ENCODE results near the gene ALDH8A1. TPM values are rescaled to one million over a fixed set of nuclear protein-coding genes. Genes with fewer than 3 reads are reported as not detected.
"Not testable (repeated sequence)": the region's sequence is repeated elsewhere in the genome, so short reads cannot be mapped to it uniquely, and the experiment has no call there.

ALDH8A1 gene
- total and polyA plus RNA-seq, 12 donors = 0.09 to 1.7 (median 0.24) TPM; not detected in 5

DNA sequence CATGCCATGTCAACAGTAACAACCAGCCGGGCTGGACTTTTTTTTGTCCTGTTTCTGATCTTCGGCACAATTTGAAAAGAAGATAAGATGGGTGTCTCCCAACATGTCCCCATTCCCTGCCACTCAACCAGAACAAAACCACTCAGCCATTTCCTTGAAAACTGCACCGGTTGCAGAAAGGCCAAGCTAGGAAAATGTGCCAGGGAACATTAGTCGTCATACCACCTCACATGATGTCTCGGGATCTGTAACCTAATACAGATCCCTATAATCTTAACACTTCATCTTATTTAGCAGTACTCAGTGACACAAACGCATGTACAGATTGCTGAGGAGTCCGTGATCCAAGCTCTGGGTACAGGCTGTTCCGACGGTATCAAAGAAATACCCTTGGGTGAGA, 46.5 kb downstream of the ALDH8A1 start:
- Histone ChIP-seq H3K4me1 (peaks cover 0 to 12% (median 0%) of the 10 kb centered on the region in 9 donors), H3K27me3 (no peaks in the 10 kb centered on the region), H3K36me3 (no peaks in the 10 kb centered on the region), H3K27ac (no peak overlapping the region), H3K9me3 (no peaks in the 10 kb centered on the region), H3K4me3 (no peak overlapping the region)
- intact Hi-C loops (cut with DNase I) = no loop called here
- DNase-seq = no peak
- ATAC-seq = peak in 2 of 8 donors; percentile 41
- WGBS, 2 donors = 67 to 88% methylated on average over 9 of the region's 9 CpGs
- TF ChIP-seq, protein P1, sequence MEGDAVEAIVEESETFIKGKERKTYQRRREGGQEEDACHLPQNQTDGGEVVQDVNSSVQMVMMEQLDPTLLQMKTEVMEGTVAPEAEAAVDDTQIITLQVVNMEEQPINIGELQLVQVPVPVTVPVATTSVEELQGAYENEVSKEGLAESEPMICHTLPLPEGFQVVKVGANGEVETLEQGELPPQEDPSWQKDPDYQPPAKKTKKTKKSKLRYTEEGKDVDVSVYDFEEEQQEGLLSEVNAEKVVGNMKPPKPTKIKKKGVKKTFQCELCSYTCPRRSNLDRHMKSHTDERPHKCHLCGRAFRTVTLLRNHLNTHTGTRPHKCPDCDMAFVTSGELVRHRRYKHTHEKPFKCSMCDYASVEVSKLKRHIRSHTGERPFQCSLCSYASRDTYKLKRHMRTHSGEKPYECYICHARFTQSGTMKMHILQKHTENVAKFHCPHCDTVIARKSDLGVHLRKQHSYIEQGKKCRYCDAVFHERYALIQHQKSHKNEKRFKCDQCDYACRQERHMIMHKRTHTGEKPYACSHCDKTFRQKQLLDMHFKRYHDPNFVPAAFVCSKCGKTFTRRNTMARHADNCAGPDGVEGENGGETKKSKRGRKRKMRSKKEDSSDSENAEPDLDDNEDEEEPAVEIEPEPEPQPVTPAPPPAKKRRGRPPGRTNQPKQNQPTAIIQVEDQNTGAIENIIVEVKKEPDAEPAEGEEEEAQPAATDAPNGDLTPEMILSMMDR (IDR thresholded peaks at IDR 0.05) = no peak

DNA sequence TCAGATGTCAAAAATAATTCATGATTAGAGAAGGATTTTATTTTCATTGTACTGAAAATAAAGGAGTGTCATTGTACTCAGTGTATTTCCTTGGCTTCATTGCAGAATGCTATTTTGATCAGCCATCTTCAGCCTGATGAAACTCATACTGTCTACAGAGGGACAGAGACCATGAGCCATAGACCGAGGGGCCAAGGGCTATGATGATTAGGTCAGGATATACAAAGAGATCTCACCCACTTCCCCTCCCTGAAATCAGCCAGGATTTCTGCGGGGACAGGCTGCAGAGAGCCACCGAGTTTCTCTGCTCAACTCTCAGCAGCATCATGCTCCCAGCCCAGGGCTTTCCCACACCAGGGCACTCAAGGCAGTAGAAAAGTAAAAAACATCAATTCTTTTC, 47.0 kb downstream of the ALDH8A1 start:
- Histone ChIP-seq H3K27ac (no peak overlapping the region), H3K4me1 (peaks cover 0 to 12% (median 0%) of the 10 kb centered on the region in 9 donors), H3K9me3 (no peaks in the 10 kb centered on the region), H3K27me3 (no peaks in the 10 kb centered on the region), H3K4me3 (no peak overlapping the region), H3K36me3 (no peaks in the 10 kb centered on the region)
- WGBS, 2 donors = 39 to 64% methylated on average over 3 of the region's 3 CpGs
- DNase-seq (no peak), ATAC-seq (peak in 1 of 8 donors; percentile 13)
- TF ChIP-seq, protein P1 (IDR thresholded peaks at IDR 0.05) = no peak
- intact Hi-C loops (cut with DNase I) = no loop called here

DNA sequence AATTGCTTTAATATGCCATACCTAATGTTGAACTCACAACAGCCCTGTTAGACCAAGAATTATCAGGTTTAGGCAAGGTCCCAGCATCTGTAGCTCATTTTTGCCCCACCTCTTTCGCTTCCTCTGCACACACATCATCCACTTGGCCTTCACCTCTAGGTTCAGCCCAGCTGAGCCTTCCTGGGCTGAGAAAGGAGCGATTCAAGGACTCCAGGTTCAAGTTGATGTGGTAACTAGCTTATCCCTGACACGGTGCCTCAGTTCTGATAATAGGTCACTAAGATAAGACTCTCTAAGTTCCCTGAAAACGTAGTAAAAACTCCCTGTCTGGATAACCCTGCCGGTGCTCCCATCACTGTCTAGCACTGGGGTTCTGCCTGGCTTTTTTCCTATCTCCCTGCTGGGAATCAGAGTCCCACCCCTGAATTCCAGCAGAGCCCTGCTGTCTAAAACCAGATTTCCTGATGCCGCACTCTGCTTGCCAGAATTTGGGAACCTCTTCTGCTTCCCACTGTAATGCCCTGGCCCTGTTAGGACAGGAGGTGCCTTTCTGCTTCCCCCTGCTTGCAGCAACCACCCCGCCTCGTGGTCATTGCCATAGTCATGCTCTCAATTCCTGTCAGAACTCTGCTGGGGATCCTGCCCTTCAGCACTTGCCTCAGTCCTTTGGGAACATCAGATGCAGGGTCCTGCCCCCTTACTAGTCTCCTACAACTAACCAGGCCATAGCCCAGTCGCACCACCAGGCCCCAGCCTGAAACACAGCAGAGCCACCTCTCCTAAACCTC, 47.6 kb downstream of the ALDH8A1 start:
- ATAC-seq (peak in 2 of 8 donors; percentile 25 to 48), DNase-seq (no peak)
- no peaks in the 10 kb centered on the region for H3K27me3 ChIP-seq
- intact Hi-C loops (cut with DNase I) = no loop called here
- H3K9me3 ChIP-seq = no peaks in the 10 kb centered on the region
- 58 to 64% methylated on average over 9 of the region's 9 CpGs for WGBS, 2 donors
- no peak overlapping the region for H3K4me3 ChIP-seq
- H3K36me3 ChIP-seq = no peaks in the 10 kb centered on the region
- H3K27ac ChIP-seq = no peak overlapping the region
- TF ChIP-seq, protein P1 (IDR thresholded peaks at IDR 0.05) = no peak
- H3K4me1 ChIP-seq = peaks cover 0 to 12% (median 0%) of the 10 kb centered on the region in 9 donors

DNA sequence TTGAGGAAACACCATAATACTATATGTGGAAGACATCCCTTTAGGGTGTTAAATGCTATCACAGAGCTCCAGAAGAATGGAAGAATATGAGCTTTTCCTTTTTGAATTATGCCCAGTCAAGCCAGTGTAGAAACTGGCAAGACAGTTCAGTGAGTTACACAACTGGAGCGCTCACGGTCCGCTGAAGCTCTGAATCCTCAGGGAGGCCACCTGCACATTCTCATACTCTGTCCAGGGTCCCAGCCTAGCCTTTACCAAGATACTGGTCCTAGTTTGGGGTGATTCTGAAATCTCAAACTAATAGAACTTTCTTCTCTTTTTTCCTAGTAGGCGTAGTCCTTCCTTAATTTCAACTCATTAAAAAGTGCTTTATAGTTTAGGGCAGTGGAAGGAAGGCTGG, 51.3 kb downstream of the ALDH8A1 start:
- DNase-seq (no peak), ATAC-seq (no peak)
- 87 to 94% methylated on average over 4 of the region's 4 CpGs for WGBS, 2 donors
- intact Hi-C loops (cut with DNase I) = no loop called here
- TF ChIP-seq, protein P1 (IDR thresholded peaks at IDR 0.05) = no peak
- Histone ChIP-seq H3K27ac (no peak overlapping the region), H3K36me3 (no peaks in the 10 kb centered on the region), H3K4me3 (no peak overlapping the region), H3K27me3 (peaks cover 0 to 5% (median 0%) of the 10 kb centered on the region in 7 donors), H3K9me3 (no peaks in the 10 kb centered on the region), H3K4me1 (peaks cover 0 to 12% (median 0%) of the 10 kb centered on the region in 9 donors)

DNA sequence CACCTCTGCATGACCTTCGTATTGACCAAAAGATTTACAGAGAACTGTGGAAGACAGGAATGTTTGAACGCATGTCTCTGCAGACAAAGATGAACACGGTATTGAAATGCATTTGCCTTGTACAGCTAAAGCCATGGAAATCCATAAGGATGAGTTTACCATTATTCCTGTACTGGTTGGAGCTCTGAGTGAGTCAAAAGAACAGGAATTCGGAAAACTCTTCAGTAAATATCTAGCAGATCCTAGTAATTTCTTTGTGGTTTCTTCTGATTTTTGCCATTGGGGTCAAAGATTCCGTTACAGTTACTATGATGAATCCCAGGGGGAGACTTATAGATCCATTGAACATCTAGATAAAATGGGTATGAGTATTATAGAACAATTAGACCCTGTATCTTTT, 51.7 kb downstream of the ALDH8A1 start:
- H3K9me3 ChIP-seq; H3K4me3 ChIP-seq; H3K27me3 ChIP-seq; H3K36me3 ChIP-seq; DNase-seq; H3K27ac ChIP-seq; intact Hi-C loops (cut with DNase I); ATAC-seq: not testable (repeated sequence)
- WGBS, 2 donors = 86 to 89% methylated on average over 5 of the region's 5 CpGs
- H3K4me1 ChIP-seq = peaks cover 0 to 11% (median 0%) of the 10 kb centered on the region in 9 donors

All from heart right ventricle (tissue), 16 donors.